H1 (cell line): ENCODE data around the gene KCTD20. TPM values are rescaled to one million over a fixed set of nuclear protein-coding genes. Genes with fewer than 3 reads are reported as not detected.

Experiments used
- CTCF ChIA-PET: fragments of 300-600 bp; sonication (Branson Sonifier 250); formaldehyde crosslinking; loops from one replicate; lab custom pipeline; 2021; ENCODE audit not compliant: partially characterized antibody; lab: Charles Lee
- POLR2A ChIA-PET: fragments of 300-600 bp; sonication (Branson Sonifier 250); formaldehyde crosslinking; loops from one replicate; lab custom pipeline; 2021; ENCODE audit warnings: inconsistent platforms; ENCODE audit not compliant: partially characterized antibody; lab: Charles Lee
- DNase-seq, 2 experiments: peaks; one replicate each; pipeline versions ENCODE4 v3.0.0 to v3.0.0-alpha.2; 2010 to 2022; ENCODE audit warnings: low spot score in 2 of 2, low read depth in 1 of 2, mixed read lengths in 1 of 2
- FAIRE-seq: peaks from 2 replicates; lab custom pipeline; 2011; peaks lifted over from hg19 to GRCh38; lab: Jason Lieb, UNC
- H2AFZ ChIP-seq: 2 replicates; pipeline ENCODE4 v1.8.1; 2012; ENCODE audit warnings: low read length, inconsistent platforms
- H2AK5ac ChIP-seq: 2 replicates; pipeline ENCODE4 v1.6.1; 2013; ENCODE audit warnings: low read depth, low read length
- H2BK120ac ChIP-seq: replicated peaks from 2 replicates; pipeline ENCODE3; 2013; ENCODE audit warnings: low read depth, low read length, inconsistent platforms
- H2BK12ac ChIP-seq: 2 replicates; pipeline ENCODE4 v1.6.1; 2013; ENCODE audit warnings: low read depth, low read length
- H2BK15ac ChIP-seq: 2 replicates; pipeline ENCODE4 v1.6.1; 2013; ENCODE audit warnings: low read length
- H2BK20ac ChIP-seq: 2 replicates; pipeline ENCODE4 v1.6.1; 2013; ENCODE audit warnings: low read length
- H2BK5ac ChIP-seq: 2 replicates; pipeline ENCODE4 v1.6.1; 2013; ENCODE audit warnings: low read depth, low read length
- H3K14ac ChIP-seq: 2 replicates; pipeline ENCODE4 v1.6.1; 2013; ENCODE audit warnings: inconsistent platforms; ENCODE audit not compliant: insufficient read length
- H3K18ac ChIP-seq: 2 replicates; pipeline ENCODE4 v1.6.1; 2013; ENCODE audit warnings: low read length; ENCODE audit errors: extremely low read depth
- H3K23ac ChIP-seq: 2 replicates; pipeline ENCODE4 v1.6.1; 2013; ENCODE audit warnings: inconsistent platforms; ENCODE audit not compliant: insufficient read length
- H3K23me2 ChIP-seq: 2 replicates; pipeline ENCODE4 v1.6.1; 2013; ENCODE audit warnings: low read depth, low read length
- H3K27ac ChIP-seq: 2 replicates; pipeline ENCODE4 v1.6.1; 2011; ENCODE audit warnings: low read depth, low read length, inconsistent platforms
- H3K27me3 ChIP-seq, 4 experiments: replicated peaks in 1 of 4; 1 replicate in 1 of 4; 2 replicates in 3 of 4; pipeline versions ENCODE4 v1.6.1 to v1.8.1; 2011 to 2013; ENCODE audit warnings: low read length in 3 of 4, mild to moderate bottlenecking in 3 of 4, inconsistent platforms in 2 of 4, mixed read lengths in 2 of 4, moderate library complexity in 1 of 4; ENCODE audit not compliant: control insufficient read depth in 3 of 4, insufficient read depth in 3 of 4; ENCODE audit errors: extremely low read depth in 1 of 4
- H3K36me3 ChIP-seq, 4 experiments: 2 replicates each; pipeline versions ENCODE4 v1.6.1 to v1.8.1; 2011 to 2013; ENCODE audit warnings: mild to moderate bottlenecking in 4 of 4, low read length in 3 of 4, moderate library complexity in 2 of 4, control low read depth in 1 of 4, inconsistent platforms in 1 of 4; ENCODE audit not compliant: insufficient read depth in 4 of 4, control insufficient read depth in 2 of 4
- H3K4ac ChIP-seq: replicated peaks from 2 replicates; pipeline ENCODE3; 2013; ENCODE audit warnings: low read length, low read depth, mixed read lengths, inconsistent platforms; ENCODE audit not compliant: insufficient read length
- H3K4me1 ChIP-seq, 4 experiments: replicated peaks in 1 of 4; 1 replicate in 1 of 4; 2 replicates in 3 of 4; pipeline versions ENCODE4 v1.6.1 to v1.8.1; 2011 to 2013; ENCODE audit warnings: low read length in 3 of 4, inconsistent platforms in 2 of 4, mixed read lengths in 1 of 4; ENCODE audit not compliant: insufficient read depth in 4 of 4, control insufficient read depth in 3 of 4
- H3K4me2 ChIP-seq, 2 experiments: 2 replicates each; pipeline versions ENCODE4 v1.6.1 to v1.8.1; 2011 to 2013; ENCODE audit warnings: low read depth in 2 of 2, low read length in 2 of 2, control low read depth in 1 of 2, inconsistent platforms in 1 of 2, mild to moderate bottlenecking in 1 of 2; ENCODE audit not compliant: insufficient read depth in 1 of 2
- H3K4me3 ChIP-seq, 4 experiments: fragments of 200-600, 300-600 bp in 1 of 4; sonication (generic), shearing (Covaris generic), sonication (Bioruptor Twin) in 1 of 4; 2 replicates each; pipeline versions ENCODE4 v1.5.1 to v1.8.1; 2011 to 2016; ENCODE audit warnings: low read length in 4 of 4, low read depth in 3 of 4, control low read depth in 2 of 4, inconsistent platforms in 2 of 4, mild to moderate bottlenecking in 2 of 4, mixed read lengths in 1 of 4, moderate library complexity in 1 of 4; ENCODE audit not compliant: insufficient read depth in 2 of 4; ENCODE audit errors: extremely low read depth in 1 of 4
- H3K56ac ChIP-seq: replicated peaks from 2 replicates; pipeline ENCODE3; 2013; ENCODE audit warnings: low read depth, mild to moderate bottlenecking, mixed read lengths, low read length, inconsistent platforms; ENCODE audit not compliant: insufficient read length
- H3K79me1 ChIP-seq: 2 replicates; pipeline ENCODE4 v1.6.1; 2013; ENCODE audit warnings: low read depth, low read length, control low read depth
- H3K79me2 ChIP-seq, 2 experiments: 2 replicates each; pipeline versions ENCODE4 v1.6.1 to v1.8.1; 2012 to 2013; ENCODE audit warnings: low read length in 2 of 2, mild to moderate bottlenecking in 2 of 2, inconsistent platforms in 1 of 2; ENCODE audit not compliant: insufficient read depth in 2 of 2, control insufficient read depth in 1 of 2
- H3K9ac ChIP-seq, 4 experiments: replicated peaks in 1 of 4; 1 replicate in 1 of 4; 2 replicates in 3 of 4; pipeline versions ENCODE4 v1.6.1 to v1.8.1; 2011 to 2013; ENCODE audit warnings: low read depth in 3 of 4, low read length in 3 of 4, control low read depth in 2 of 4, mild to moderate bottlenecking in 2 of 4, moderate library complexity in 2 of 4, inconsistent platforms in 1 of 4; ENCODE audit errors: extremely low read depth in 1 of 4
- H3K9me3 ChIP-seq, 2 experiments: 2 replicates each; pipeline versions ENCODE4 v1.6.1 to v1.8.1; 2012 to 2013; ENCODE audit warnings: mild to moderate bottlenecking in 2 of 2, moderate library complexity in 2 of 2, control low read depth in 1 of 2, inconsistent platforms in 1 of 2, low read depth in 1 of 2, low read length in 1 of 2, mixed read lengths in 1 of 2; ENCODE audit not compliant: insufficient read depth in 2 of 2
- H4K20me1 ChIP-seq, 2 experiments: replicated peaks in 1 of 2; 2 replicates each; pipeline versions ENCODE3 to v1.8.1; 2011 to 2013; ENCODE audit warnings: inconsistent platforms in 2 of 2, low read length in 2 of 2, mild to moderate bottlenecking in 1 of 2; ENCODE audit not compliant: insufficient read depth in 2 of 2, control insufficient read depth in 1 of 2
- H4K5ac ChIP-seq: 2 replicates; pipeline ENCODE4 v1.6.1; 2013; ENCODE audit warnings: low read length, low read depth, mixed read lengths, inconsistent platforms; ENCODE audit not compliant: insufficient read length
- H4K8ac ChIP-seq: 2 replicates; pipeline ENCODE4 v1.8.0; 2013; ENCODE audit warnings: mild to moderate bottlenecking, moderate library complexity, low read length, inconsistent platforms; ENCODE audit not compliant: insufficient read depth; ENCODE audit errors: extremely low read depth
- H4K91ac ChIP-seq: replicated peaks from 2 replicates; pipeline ENCODE3; 2013; ENCODE audit warnings: low read length, mixed read lengths, inconsistent platforms; ENCODE audit not compliant: insufficient read length
- CHD2 ChIP-seq: IDR thresholded peaks from 2 replicates; pipeline ENCODE4 v1.6.1; 2012; ENCODE audit warnings: low read length, improper control_type of control experiment
- EZH2 ChIP-seq: fragments of 200-600 bp; sonication (generic); IDR thresholded peaks from 2 replicates; pipeline ENCODE4 v1.7.1; 2012; ENCODE audit warnings: low read depth, mild to moderate bottlenecking, moderate library complexity, low read length, inconsistent platforms; ENCODE audit not compliant: severe bottlenecking
- FOSL1 ChIP-seq: IDR thresholded peaks from 2 replicates; pipeline ENCODE4 v1.6.1; 2011; ENCODE audit warnings: mild to moderate bottlenecking, low read depth, low read length, moderate library complexity; ENCODE audit not compliant: insufficient read depth
- NANOG ChIP-seq: IDR thresholded peaks from 2 replicates; pipeline ENCODE4 v1.6.1; 2011; ENCODE audit warnings: low read length, low read depth, mild to moderate bottlenecking, inconsistent platforms; ENCODE audit not compliant: insufficient read depth, poor library complexity, severe bottlenecking
- PHF8 ChIP-seq: fragments of 200-600 bp; sonication (generic); conservative IDR thresholded peaks from 2 replicates; pipeline ENCODE4 v1.7.1; 2012; ENCODE audit warnings: low read depth, mild to moderate bottlenecking, inconsistent platforms, low read length, moderate library complexity
- RNF2 ChIP-seq: fragments of 200-900, 300-1000 bp; sonication (generic); IDR thresholded peaks from 2 replicates; pipeline ENCODE4 v1.7.1; 2016; ENCODE audit warnings: borderline replicate concordance, low read depth, mild to moderate bottlenecking, antibody characterized with exemption, low read length; ENCODE audit not compliant: poor library complexity, severe bottlenecking; ENCODE audit errors: missing control alignments
- SIRT6 ChIP-seq: IDR thresholded peaks from one replicate; pipeline ENCODE4 v1.7.1; 2012; ENCODE audit warnings: low read length, inconsistent platforms
- SP1 ChIP-seq: IDR thresholded peaks from 2 replicates; pipeline ENCODE4 v1.6.1; 2011; ENCODE audit warnings: low read depth, low read length
- SRF ChIP-seq: IDR thresholded peaks from 2 replicates; pipeline ENCODE4 v1.6.1; 2011; ENCODE audit warnings: mild to moderate bottlenecking, low read depth, low read length, moderate library complexity
- TAF1 ChIP-seq: IDR thresholded peaks from 2 replicates; pipeline ENCODE4 v1.6.1; 2011; ENCODE audit warnings: mild to moderate bottlenecking, low read depth, low read length
- TBP ChIP-seq: IDR thresholded peaks from 2 replicates; pipeline ENCODE4 v1.6.1; 2011; ENCODE audit warnings: low read depth, low read length, improper control_type of control experiment
- TEAD4 ChIP-seq: IDR thresholded peaks from 2 replicates; pipeline ENCODE4 v1.6.1; 2012; ENCODE audit warnings: low read depth, low read length, inconsistent platforms, mixed read lengths
- USF2 ChIP-seq: IDR thresholded peaks from 2 replicates; pipeline ENCODE4 v1.6.1; 2011; ENCODE audit warnings: low read length, improper control_type of control experiment
- polyA plus RNA-seq, 7 experiments: library from polyadenylated mRNA; depleted of rRNA in 3 of 7; stranded (reverse) in 5 of 7; unstranded in 2 of 7; fragments of >200 nt in 5 of 7; fragments of 200-250 nt in 2 of 7; gene quantifications; 1 replicate in 5 of 7; 2 replicates in 1 of 7; 4 replicates in 1 of 7; pipeline versions ENCODE4 v1.2.1 to v1.2.3, GENCODE V29; 2011 to 2013; ENCODE audit warnings: missing spikeins in 2 of 7, mixed read lengths in 2 of 7
- total RNA-seq: library from RNA; stranded (reverse); fragmentation: NEBNext Ultra II Directional; extraction: Animal tissue kit (Norgen Biotek cat#: 25700); gene quantifications from 2 replicates; pipeline ENCODE4 v1.2.1, GENCODE V29; 2021

Gene KCTD20
- total and polyA plus RNA-seq, 2 of the 8 experiments (the other 6 are each of a cell fraction or from before 2014, with no cell fraction given), result 10.1 to 26.2 TPM

GRCh38 chr6:36445621-36446020, 2.8 kb downstream of the KCTD20 start:
- H4K91ac ChIP-seq, result no peak overlapping the region
- H3K9me3 ChIP-seq, result 0 out of 4 replicates have a peak, but pooled peaks cover 0 to 2% of the 10 kb centered on the region in 2 experiments
- H4K20me1 ChIP-seq, result no peaks in the 10 kb centered on the region
- H2BK120ac ChIP-seq, result no peak overlapping the region
- no peak overlapping the region for H4K8ac ChIP-seq
- no peak overlapping the region for H3K14ac ChIP-seq
- DNase-seq, result no peak
- ChIA-PET CTCF (interaction anchor here (0.9 to 1.3 kb wide), 3 partner anchors 12 to 95 kb away, joined by 3 to 4 read pairs (median 3); no protein-coding TSS in a partner anchor), POLR2A (interaction anchor here (0.6 to 1.1 kb wide), 2 partner anchors 10 to 140 kb away, joined by 3 read pairs; no protein-coding TSS in a partner anchor)
- H3K9ac ChIP-seq, result no peak overlapping the region
- peaks cover 2% of the 10 kb centered on the region; the same call in 1 of the 2 replicates for H3K79me1 ChIP-seq
- H2BK5ac ChIP-seq, result no peak overlapping the region
- no peak overlapping the region for H3K56ac ChIP-seq
- no peak overlapping the region for H3K27ac ChIP-seq
- H2AK5ac ChIP-seq, result no peak overlapping the region
- H3K27me3 ChIP-seq, result no peaks in the 10 kb centered on the region
- no peak overlapping the region for H4K5ac ChIP-seq
- peaks cover 5% of the 10 kb centered on the region for H3K23me2 ChIP-seq
- H2BK12ac ChIP-seq, result no peak overlapping the region
- H3K36me3 ChIP-seq, result peaks cover 0 to 3% (median 0%) of the 10 kb centered on the region in 4 experiments; a peak in 2 of 8 replicates
- H3K4me1 ChIP-seq, result peaks cover 0 to 6% (median 4%) of the 10 kb centered on the region in 4 experiments; a peak in 4 of 7 replicates
- H3K79me2 ChIP-seq, result peaks cover 0 to 62% of the 10 kb centered on the region in 2 experiments; a peak in 2 of 4 replicates
- H2BK15ac ChIP-seq, result no peak overlapping the region
- no peak overlapping the region for H3K18ac ChIP-seq
- H3K4me2 ChIP-seq, result no peak overlapping the region
- no peak overlapping the region for H2BK20ac ChIP-seq
- H2AFZ ChIP-seq, result no peak overlapping the region
- H3K4me3 ChIP-seq, result no peak overlapping the region
- no peak for FAIRE-seq
- no peak overlapping the region for H3K23ac ChIP-seq
- H3K4ac ChIP-seq, result no peak overlapping the region
- TF ChIP-seq NANOG, result no peak
- TF ChIP-seq SRF, result no peak
- no peak for TF ChIP-seq TBP
- TF ChIP-seq SP1, result no peak
- no peak for TF ChIP-seq FOSL1
- TF ChIP-seq TEAD4, result no peak
- TF ChIP-seq RNF2, result no peak
- TF ChIP-seq PHF8, result no peak
- no peak for TF ChIP-seq SIRT6
- no peak for TF ChIP-seq TAF1
- no peak for TF ChIP-seq EZH2
- TF ChIP-seq USF2, result no peak
- TF ChIP-seq CHD2, result no peak
